ENCODE measurements around the gene RUBCNL.

- TF ChIP-seq POLR2AphosphoS5 (IDR thresholded peaks at IDR 0.05; ENCODE audit: low read depth, low read length) (no peak), REST (IDR thresholded peaks at IDR 0.05; ENCODE audit: insufficient read depth in 1 of 2, low read depth in 2 of 2, low read length in 2 of 2) (no peak), TAF1 (IDR thresholded peaks at IDR 0.05; ENCODE audit: borderline replicate concordance, insufficient read depth, low read length) (no peak), SIN3A (IDR thresholded peaks at IDR 0.05; ENCODE audit: borderline replicate concordance, insufficient read depth, low read length) (no peak)
Measured at GRCh38 chr13:46385946-46386345, 1.1 kb downstream of the RUBCNL start.
